ENCODE data around the gene NCBP2. TPM values are rescaled to one million over a fixed set of nuclear protein-coding genes. Genes with fewer than 3 reads are reported as not detected.

NCBP2 gene
- total RNA-seq, 1 donor from 2014 or later, result 77.9 TPM

GRCh38 chr3:196970547-196971093 is 28.3 kb upstream of the NCBP2 start:
- no peak overlapping the region for H3K27ac Mint-ChIP-seq

GRCh38 chr3:196969660-196970546 is 27.6 kb upstream of the NCBP2 start:
- no peaks in the 10 kb centered on the region for H3K9me3 Mint-ChIP-seq
- peaks cover 52% of the 10 kb centered on the region for H3K27me3 Mint-ChIP-seq (ENCODE audit: low read depth)
- TF ChIP-seq, protein P1, sequence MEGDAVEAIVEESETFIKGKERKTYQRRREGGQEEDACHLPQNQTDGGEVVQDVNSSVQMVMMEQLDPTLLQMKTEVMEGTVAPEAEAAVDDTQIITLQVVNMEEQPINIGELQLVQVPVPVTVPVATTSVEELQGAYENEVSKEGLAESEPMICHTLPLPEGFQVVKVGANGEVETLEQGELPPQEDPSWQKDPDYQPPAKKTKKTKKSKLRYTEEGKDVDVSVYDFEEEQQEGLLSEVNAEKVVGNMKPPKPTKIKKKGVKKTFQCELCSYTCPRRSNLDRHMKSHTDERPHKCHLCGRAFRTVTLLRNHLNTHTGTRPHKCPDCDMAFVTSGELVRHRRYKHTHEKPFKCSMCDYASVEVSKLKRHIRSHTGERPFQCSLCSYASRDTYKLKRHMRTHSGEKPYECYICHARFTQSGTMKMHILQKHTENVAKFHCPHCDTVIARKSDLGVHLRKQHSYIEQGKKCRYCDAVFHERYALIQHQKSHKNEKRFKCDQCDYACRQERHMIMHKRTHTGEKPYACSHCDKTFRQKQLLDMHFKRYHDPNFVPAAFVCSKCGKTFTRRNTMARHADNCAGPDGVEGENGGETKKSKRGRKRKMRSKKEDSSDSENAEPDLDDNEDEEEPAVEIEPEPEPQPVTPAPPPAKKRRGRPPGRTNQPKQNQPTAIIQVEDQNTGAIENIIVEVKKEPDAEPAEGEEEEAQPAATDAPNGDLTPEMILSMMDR (IDR thresholded peaks at IDR 0.05; ENCODE audit: unreplicated experiment), result peak; percentile 75
- DNase-seq (ENCODE audit: low spot score in 2 of 2, unreplicated experiment in 2 of 2), result peak; percentile 59 to 82
- H3K4me1 Mint-ChIP-seq, result no peaks in the 10 kb centered on the region
- peak overlapping the region; percentile 60 for H3K4me3 Mint-ChIP-seq
- H3K36me3 Mint-ChIP-seq, result no peaks in the 10 kb centered on the region
- no peak overlapping the region for H3K27ac Mint-ChIP-seq

More at GRCh38 chr3:196970547-196971093, 28.3 kb upstream of the NCBP2 start:
- no peaks in the 10 kb centered on the region for H3K4me1 Mint-ChIP-seq
- H3K36me3 Mint-ChIP-seq, result no peaks in the 10 kb centered on the region
- TF ChIP-seq, protein P1 (IDR thresholded peaks at IDR 0.05; ENCODE audit: unreplicated experiment), result no peak
- peaks cover 45% of the 10 kb centered on the region for H3K27me3 Mint-ChIP-seq (ENCODE audit: low read depth)
- H3K4me3 Mint-ChIP-seq, result peak overlapping the region; percentile 60
- H3K9me3 Mint-ChIP-seq, result no peaks in the 10 kb centered on the region
- no peak for DNase-seq (ENCODE audit: low spot score in 2 of 2, unreplicated experiment in 2 of 2)

GRCh38 chr3:196969134-196969659 is 26.9 kb upstream of the NCBP2 start:
- peaks cover 60% of the 10 kb centered on the region for H3K27me3 Mint-ChIP-seq (ENCODE audit: low read depth)
- TF ChIP-seq, protein P1 (IDR thresholded peaks at IDR 0.05; ENCODE audit: unreplicated experiment), result no peak
- H3K4me1 Mint-ChIP-seq, result no peaks in the 10 kb centered on the region
- no peak overlapping the region for H3K27ac Mint-ChIP-seq
- no peaks in the 10 kb centered on the region for H3K9me3 Mint-ChIP-seq
- H3K4me3 Mint-ChIP-seq, result peak overlapping the region; percentile 64
- no peak for DNase-seq (ENCODE audit: low spot score in 2 of 2, unreplicated experiment in 2 of 2)
- H3K36me3 Mint-ChIP-seq, result no peaks in the 10 kb centered on the region

DNA sequence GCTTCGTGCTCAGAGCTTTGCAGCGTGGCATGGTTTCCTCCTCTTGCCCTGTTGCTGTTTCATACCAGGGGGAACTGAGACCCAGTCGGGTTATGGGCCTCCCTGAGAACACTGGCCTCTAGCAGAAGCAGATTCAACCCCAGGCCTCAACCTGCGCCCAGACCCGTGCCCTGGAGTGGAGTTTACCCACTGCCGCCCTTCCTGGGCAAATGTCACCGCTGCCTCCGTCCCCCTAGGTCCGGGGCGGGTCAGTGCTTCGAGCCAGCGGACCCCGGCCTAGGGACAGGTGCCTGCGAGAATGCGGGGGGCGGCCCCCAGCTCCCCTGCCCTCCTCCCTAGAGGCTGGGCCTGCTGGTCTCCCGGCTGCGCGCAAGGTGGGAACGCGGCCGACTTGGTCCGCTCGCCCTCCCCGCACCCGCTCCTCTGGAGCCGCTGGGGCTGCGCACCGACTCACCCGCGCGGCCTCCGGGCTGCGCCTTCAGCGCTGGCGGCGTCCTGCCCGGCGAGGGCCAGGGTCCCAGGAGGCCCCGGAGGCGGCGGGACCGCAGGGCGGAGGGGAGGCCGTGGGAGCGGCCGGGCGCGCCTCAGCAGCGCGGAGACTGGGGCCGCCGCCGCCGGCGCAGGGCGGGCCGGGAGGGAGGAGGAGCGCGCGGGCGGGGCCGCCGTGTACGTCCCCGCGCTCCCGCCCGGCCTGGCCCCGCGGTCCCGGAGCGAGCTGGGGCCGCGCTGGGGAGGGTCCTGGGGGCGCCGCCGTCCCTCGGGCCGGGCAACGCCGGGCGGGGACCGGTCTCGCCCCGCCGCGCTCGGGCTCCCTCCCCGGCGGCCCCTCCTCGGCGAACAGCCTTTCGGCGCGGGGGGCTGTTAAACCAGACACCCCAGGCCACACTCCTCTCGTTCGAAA is 26.2 kb upstream of the NCBP2 start, which contains the start of gene PIGZ:
PIGZ (minus strand) TSS at position 601 of the 901 bp plus-strand sequence. CDS start 16,802 bp downstream, outside the sequence.
- no peaks in the 10 kb centered on the region for H3K4me1 Mint-ChIP-seq
- H3K27ac Mint-ChIP-seq, result no peak within 1 kb of the TSS
- H3K4me3 Mint-ChIP-seq, result peak within 1 kb of the TSS; percentile 64
- no peak for DNase-seq (ENCODE audit: low spot score in 2 of 2, unreplicated experiment in 2 of 2)
- peaks cover 64% of the 10 kb centered on the region for H3K27me3 Mint-ChIP-seq (ENCODE audit: low read depth)
- no peaks in the 10 kb centered on the region for H3K36me3 Mint-ChIP-seq
- H3K9me3 Mint-ChIP-seq, result no peaks in the 10 kb centered on the region
- TF ChIP-seq, protein P1 (IDR thresholded peaks at IDR 0.05; ENCODE audit: unreplicated experiment), result no peak

Measured in mesothelial cell of epicardium (in vitro differentiated cells).